ENCODE results near the gene ZFP2. TPM values are rescaled to one million over a fixed set of nuclear protein-coding genes. Genes with fewer than 3 reads are reported as not detected.
A peak's percentile ranks its signal among the peaks of the same experiment; 100 is the strongest.
"Not testable (repeated sequence)": the region's sequence is repeated elsewhere in the genome, so short reads cannot be mapped to it uniquely, and the experiment has no call there.

ZFP2 gene
- total RNA-seq, result 0.26 and 0.53 TPM in 2 replicates

DNA sequence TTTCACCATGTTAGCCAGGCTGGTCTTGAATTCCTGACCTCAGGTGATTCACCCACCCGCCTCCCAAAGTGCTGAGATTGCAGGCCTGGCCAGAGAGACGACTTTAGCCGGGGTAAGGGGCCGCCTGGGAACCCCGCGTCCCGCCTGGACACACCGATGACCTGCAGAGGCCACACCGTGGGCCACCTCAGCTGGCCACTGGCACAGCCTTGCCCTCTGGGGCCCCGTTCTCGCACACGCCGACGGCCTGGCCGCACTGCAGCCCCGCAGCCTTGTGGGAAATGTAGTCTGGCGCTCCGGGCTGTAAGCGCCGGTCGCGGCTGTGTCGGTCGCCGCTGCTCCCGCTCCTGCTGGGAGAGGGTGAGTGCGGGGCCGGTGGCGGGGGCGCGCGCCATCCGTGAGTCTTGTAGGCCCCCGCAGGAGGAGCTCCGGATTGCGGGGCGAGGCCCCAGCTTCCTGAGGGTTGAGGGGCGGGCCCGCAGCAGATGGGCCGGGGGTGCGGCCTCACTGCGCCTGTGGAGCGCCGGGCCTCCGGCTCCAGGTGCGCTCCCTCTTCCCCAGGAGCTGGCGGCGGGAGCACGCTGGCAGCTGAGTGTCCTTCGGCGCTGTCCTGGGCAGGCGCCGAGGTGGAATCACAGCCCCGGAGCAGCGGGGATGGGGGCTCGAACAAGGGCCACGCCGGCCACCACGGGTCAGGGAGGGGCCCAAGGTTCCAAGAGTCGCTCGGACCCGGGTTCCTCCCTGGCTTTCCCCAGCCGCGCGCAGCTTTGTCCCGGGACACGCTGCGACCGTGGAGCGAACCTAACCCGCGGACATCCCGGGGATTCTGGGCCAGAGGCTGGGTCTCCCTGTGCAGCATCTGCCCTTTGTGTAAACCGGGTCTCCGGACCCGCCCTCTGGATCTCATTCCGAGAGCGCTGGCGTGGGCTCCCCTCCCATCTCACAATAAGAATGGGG lies at the start of gene ZFP2:
Gene ZFP2, plus strand, starts transcription at position 299 of the 957 bp plus-strand sequence. CDS start 35,401 bp downstream, outside the sequence.
- peak; percentile 11 for DNase-seq (ENCODE audit: low read depth, low spot score)

DNA sequence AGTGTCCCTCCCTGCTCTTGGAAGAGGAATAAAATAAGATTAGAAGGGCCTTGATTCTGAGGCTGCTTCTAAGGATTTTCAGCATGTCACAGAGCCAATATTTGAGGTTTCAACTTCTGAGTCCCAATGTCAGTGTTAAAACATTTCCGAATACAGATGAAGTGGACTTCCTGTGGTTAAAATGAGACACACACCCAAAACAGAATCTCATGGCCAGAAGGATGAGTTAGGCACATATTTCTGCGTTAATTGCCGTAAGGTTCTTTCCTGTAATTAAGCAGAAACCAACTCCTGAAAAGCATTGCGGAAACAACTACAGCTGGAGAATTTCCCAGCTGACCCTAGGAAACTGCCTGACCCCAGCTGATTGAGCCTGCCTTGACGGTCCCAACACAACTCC lies 46.4 kb upstream of the ZFP2 start:
- DNase-seq (ENCODE audit: low read depth, low spot score), result no peak

DNA sequence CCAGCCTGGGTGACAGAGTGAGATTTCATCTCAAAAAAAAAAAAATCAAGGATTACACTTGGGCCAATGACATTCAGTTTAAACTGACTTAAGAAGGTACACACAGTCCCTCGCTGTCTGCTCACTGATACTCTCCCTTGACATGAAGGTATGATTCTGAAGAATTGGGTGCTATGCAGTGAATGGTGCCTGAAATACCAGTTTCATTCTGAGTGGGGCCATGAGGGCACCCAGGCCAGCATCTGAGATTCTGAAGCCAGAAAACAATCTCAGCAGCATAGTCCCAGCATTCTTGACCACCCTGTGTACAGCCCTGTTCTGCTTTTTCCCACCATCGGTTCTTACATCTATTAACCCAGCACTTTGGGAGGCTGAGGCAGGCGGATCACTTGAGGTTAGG lies 43.8 kb upstream of the ZFP2 start:
- no peak for DNase-seq (ENCODE audit: low read depth, low spot score)

DNA sequence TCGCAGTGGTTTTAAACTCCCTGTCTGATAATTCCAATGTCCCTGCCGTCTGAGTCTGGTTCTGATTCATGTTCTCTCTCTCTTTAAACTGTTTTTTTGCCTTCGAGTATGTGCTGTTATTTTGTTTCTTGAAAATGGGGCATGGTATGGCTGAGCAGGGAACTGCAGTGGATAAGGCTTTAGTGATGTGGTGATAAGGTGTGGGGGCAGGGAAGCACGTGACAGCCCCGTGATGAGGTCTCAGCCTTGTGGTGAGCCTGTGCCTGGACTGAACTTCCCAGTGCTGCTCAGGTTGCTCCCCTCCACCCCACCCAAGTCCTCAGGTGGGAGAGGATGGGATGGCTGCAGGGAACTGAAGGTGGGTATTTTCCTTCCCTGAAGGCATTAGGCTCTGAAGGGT lies 41.4 kb upstream of the ZFP2 start:
- no peak for DNase-seq (ENCODE audit: low read depth, low spot score)

DNA sequence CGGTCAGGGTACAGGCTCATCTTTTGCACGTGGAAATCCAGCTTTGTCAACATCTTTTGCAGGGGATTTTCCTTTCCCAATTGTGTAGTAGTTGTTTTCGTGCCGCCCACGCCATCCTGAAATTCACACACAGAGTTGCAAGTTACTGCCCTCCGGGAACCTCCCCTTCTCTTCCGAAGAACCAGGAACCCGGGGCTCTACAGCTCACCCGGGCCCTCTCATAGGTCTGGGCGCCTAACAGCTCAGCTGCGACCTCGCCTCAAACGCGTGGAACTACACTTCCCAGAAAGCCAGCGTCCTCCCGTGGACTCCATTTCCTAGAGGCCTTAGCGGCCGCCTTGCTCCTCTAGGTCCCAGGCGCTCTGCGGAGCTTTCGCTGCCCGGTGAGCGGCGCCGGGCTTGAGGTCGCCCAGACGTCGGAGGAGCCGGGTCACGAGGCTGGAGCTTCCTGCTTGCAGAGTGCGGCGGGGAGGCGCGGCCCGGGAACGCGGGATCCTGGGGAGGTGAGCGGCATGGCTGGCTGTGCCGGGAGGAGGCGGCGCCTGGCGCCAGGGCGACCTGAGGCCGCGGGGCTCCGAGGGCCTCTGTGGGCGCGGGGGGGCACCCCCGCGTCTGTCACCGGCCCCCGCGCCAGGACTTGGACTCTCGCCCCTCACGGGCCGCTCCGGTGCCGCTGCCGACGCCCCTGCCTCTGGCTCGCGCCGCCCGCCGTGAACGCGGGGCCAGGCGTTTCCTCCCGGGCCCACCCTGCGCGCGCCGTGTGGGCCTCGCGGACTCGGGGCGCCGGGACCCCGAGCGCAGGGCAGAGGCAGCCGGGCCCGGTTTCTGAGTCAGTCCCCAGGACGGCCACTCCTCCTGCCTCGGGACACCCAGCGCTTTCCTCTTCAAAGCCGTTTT lies 35.8 kb upstream of the ZFP2 start, which contains the start of gene ZNF354B:
Gene ZNF354B, plus strand, starts transcription at position 329 of the 897 bp plus-strand sequence. CDS start 1,095 bp downstream, outside the sequence.
- peak; percentile 92 for DNase-seq (ENCODE audit: low read depth, low spot score)

DNA sequence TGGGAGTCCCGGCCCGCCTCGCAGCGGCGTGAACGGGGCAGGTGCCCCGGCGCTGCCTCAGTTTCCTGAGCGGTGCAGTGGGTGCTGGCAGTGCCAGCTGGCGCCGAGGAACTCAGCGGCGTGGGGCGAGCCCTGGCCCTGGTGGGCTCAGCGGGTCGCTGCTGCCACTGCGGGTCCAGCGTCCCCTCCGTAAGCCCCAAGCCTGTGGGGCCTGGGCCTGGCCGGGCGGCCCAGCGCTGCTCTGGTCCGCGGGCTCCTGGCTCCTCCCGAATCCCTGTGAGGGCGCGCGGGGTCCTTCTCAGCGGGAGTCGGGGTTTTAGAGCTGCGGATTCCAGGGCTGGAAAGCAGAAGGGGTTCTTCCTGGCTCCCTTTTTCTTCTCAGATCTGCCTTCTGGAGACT lies 35.1 kb upstream of the ZFP2 start:
- not testable (repeated sequence) for DNase-seq (ENCODE audit: low read depth, low spot score)

DNA sequence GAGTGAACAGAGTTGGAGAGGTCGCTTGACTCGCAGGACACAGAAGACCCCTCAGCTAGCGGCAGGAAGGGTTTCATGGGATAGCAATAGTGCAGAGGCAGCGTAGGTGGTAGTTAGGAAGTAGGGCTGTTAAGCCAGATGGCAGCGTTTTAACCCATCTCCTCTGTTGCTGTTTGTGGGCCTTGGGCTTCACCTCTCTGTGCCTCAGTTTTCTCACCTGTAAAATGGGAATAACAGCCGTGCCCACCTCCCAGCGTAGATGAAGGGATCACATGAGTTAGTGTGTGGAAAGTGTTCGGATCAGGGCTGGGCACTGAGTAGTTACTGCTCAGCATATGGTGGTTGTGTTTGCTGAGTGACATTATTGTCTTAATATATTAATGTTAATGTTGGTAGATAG lies 34.1 kb upstream of the ZFP2 start:
- DNase-seq (ENCODE audit: low read depth, low spot score), result no peak

DNA sequence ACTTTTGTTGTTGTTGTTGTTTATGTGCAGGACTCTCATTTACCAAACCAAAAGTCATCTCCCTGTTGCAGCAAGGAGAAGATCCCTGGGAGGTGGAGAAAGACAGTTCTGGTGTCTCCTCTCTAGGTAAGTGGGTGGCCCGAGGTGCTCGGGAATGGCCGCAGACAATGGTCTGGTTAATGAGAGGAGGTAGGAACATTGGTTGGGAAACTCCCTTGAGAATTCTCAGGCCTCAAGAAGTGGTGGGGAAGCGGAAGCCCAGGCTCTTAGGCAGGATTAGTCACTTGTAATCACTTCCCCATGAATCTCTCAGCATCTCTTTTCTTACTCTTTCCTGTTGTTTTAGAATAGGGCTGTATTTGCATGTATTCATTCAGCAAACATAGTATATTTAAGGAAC lies 28.8 kb upstream of the ZFP2 start:
- no peak for DNase-seq (ENCODE audit: low read depth, low spot score)

DNA sequence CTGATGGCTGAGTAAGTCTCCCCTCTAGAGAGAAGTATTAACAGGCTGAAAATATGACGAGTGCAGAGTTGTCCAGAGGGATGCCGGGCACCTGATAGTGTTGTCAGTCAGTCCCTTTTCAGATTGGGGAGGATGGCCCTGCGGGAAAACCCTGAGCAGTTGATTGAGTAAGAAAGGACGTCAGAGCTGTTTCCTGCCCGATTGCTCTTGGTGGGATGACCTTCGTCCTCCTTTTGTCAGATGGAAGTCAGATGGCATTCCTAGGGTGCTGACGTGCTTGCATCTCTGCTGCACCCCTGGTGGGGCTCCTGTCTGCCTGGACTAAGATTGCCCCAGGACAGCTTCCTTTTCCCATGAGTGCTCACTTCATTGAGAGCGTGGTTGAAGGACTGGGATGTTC lies 26.1 kb upstream of the ZFP2 start:
- no peak for DNase-seq (ENCODE audit: low read depth, low spot score)

DNA sequence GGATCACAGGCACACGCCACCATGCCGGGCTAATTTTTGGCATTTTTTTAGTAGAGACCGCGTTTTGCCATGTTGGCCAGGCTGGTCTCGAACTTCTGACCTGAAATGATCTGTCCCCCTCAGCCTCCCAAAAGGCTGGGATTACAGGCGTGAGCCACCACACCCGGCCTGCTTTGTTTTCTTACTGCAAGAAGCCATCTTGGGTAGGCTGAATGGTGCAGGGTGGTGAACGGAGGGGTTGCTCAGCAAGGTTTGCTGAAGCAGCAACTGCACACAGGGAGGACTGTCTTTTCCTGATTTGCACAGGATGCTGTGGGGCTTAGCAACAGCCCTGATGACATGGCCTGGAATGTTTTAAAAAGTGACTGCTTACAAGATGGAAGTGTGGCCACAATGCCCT lies 25.3 kb upstream of the ZFP2 start:
- DNase-seq (ENCODE audit: low read depth, low spot score), result no peak

DNA sequence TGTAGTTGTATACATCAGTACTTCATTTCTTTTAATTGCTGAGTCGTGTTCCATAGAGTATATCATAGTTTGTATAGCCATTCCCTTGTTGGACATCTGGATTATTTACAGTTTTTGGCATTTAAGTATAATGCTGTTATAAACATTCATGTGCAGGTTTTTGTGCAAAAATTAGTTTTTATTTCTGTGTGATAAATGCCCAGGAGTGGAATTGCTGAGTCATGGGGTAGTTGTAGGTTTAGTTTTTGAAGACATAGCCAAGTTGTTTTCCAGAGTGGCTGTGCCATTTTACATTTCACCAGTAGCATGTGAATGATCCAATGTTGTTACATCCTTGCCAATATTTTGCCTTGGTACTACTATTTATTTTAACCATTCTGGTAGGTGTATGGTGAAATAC lies 23.4 kb upstream of the ZFP2 start:
- no peak for DNase-seq (ENCODE audit: low read depth, low spot score)

DNA sequence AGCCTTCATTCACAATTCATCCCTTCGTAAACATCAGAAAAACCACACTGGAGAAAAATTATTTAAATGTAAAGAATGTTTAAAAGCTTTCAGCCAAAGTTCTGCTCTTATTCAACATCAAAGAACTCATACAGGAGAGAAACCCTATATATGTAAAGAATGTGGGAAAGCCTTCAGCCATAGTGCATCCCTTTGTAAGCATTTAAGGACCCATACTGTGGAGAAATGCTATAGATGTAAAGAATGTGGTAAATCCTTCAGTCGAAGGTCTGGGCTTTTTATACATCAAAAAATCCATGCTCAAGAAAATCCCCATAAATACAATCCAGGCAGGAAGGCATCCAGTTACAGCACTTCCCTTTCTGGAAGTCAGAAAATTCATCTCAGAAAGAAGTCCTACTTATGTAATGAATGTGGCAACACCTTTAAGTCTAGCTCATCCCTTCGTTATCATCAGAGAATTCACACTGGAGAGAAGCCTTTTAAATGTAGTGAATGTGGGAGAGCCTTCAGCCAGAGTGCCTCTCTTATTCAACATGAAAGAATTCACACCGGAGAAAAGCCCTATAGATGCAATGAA lies 12.5 kb upstream of the ZFP2 start:
- DNase-seq (ENCODE audit: low read depth, low spot score), result not testable (repeated sequence)

DNA sequence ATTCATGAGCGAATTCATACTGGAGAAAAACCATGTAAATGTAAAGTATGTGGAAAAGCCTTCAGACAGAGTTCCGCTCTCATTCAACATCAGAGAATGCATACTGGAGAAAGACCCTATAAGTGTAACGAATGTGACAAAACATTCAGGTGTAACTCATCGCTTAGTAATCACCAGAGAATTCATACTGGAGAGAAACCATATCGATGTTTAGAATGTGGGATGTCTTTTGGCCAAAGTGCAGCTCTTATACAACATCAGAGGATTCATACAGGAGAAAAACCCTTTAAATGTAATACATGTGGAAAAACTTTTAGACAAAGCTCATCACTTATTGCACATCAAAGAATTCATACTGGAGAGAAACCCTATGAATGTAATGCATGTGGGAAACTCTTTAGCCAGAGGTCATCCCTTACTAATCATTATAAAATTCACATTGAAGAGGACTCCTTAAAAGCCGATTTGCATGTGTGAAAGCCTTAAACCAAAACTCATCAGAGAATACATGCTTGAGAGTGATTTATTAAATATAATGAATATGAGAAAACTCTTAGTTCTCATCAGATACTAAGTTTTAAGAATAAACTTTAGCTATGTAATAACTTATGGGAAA lies 11.8 kb upstream of the ZFP2 start:
- DNase-seq (ENCODE audit: low read depth, low spot score), result no peak

DNA sequence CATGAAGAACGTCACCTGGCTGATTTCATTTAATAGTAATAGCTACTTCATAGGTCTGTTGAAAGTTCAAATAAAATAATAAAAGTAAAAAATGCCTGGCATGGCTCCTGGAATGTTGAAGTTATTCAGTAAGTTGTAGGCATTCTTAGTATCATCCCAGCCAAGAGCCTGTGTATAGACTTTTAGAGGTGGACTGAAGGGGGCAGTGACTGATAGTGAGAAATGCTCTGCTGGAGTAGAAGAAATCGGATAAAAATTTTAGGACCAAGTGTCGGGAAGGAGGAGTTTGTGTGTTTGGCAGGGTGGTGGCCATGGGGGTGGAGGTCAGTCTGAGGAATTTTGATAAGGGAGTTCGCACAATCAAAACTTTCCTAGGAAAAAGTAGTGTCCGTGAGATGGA lies 3.6 kb downstream of the ZFP2 start:
- DNase-seq (ENCODE audit: low read depth, low spot score), result no peak

DNA sequence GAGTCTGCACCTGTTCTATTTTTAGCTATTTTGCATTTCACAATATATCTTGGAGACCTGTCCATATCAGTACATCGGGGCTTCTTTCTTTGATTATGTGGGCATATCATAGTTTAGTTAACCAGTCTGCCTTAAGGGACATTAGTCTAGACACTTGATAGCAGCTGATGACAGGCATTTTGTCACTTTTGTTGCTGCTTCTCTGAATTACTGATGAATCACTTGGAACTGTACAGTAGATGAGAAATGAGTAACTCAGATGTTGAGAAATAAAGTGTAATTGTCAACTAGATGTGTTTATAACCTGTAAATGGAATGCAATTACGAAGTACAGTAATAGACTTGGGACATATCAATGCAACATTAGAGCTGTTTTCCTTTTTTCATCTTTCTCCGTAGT lies 7.1 kb downstream of the ZFP2 start:
- no peak for DNase-seq (ENCODE audit: low read depth, low spot score)

DNA sequence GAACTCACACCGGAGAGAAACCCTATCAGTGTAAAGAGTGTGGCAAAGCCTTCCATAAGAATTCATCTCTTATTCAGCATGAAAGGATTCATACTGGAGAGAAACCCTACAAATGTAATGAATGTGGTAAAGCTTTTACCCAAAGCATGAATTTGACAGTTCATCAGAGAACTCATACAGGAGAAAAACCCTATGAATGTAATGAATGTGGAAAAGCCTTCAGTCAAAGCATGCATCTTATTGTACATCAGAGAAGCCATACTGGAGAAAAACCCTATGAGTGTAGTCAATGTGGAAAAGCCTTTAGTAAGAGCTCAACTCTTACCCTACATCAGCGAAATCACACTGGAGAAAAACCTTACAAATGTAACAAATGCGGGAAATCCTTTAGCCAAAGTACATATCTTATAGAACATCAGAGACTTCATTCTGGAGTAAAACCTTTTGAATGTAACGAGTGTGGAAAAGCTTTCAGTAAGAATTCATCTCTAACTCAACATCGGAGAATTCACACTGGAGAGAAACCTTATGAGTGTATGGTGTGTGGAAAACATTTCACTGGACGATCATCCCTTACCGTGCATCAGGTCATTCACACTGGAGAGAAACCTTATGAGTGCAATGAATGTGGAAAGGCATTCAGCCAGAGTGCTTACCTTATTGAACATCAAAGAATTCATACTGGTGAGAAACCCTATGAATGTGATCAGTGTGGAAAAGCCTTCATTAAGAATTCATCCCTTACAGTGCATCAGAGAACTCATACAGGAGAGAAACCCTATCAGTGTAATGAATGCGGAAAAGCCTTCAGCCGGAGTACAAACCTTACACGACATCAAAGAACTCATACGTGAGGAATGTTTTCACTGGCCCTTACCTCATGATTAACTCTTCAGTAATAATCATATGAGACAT lies 36.4 kb downstream of the ZFP2 start:
- no peak for DNase-seq (ENCODE audit: low read depth, low spot score)

DNA sequence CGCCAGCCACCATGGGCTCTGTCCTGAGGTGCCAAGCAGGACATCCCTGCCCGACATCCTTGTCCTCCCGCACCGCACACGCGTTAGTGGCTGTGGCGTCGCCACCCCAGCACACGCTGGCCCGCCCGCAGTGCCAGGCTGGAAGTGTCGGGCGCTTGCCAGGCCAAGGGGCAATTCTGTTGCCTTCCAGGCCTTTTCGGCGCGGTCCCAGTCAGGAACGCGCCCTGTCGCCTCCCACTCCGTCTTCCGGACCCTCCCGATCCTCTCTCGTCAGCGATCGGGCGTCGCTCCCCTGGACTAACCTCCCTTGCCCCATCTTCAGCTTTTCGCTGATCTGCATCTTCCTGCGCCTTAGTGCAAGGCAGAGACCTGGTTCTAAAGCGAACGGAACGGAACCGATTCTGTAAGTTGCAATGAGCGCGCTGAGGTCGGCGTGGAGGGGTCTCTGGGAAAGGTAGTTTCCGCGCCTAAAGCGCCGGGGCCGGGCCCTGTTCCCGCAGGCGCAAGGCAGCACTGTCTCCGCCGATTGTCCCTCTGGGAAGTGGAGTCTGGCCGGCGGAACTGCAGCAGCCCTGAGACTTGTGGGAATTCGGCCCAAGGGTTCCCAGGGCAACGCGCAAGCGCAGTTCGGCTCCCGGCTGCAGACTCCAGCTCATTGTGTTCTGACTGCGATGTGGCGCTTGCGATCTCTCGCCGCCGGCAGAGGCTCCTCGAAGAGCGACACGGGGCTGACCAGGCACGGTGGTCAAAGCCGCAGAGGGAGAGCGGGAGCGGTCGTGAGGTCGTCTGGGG lies 45.1 kb downstream of the ZFP2 start, which contains the start of gene ZNF454:
Gene ZNF454, plus strand, starts transcription at position 630 of the 792 bp plus-strand sequence. CDS start 1,594 bp downstream, outside the sequence.
- peak; percentile 5 for DNase-seq (ENCODE audit: low read depth, low spot score)

DNA sequence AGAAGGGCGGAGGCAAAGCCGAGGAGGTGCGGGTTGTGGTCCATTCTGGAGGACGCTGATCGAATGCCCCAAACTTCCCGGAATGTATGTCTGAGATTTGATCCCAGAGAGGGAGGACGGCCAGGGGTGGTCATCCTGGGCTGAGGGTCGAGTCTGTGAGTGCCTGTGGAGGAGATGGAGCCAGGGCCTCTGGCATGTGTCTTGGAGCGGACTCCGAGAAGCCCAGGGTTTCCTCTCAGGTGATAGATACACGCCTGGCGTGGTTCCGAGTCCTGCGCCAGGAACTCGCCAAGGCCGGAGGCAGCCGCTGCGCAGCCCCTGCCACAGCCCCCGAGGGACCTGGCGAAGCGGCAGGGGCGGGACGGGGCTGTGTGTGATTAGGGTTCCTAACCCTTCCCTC lies 45.6 kb downstream of the ZFP2 start:
- no peak for DNase-seq (ENCODE audit: low read depth, low spot score)

DNA sequence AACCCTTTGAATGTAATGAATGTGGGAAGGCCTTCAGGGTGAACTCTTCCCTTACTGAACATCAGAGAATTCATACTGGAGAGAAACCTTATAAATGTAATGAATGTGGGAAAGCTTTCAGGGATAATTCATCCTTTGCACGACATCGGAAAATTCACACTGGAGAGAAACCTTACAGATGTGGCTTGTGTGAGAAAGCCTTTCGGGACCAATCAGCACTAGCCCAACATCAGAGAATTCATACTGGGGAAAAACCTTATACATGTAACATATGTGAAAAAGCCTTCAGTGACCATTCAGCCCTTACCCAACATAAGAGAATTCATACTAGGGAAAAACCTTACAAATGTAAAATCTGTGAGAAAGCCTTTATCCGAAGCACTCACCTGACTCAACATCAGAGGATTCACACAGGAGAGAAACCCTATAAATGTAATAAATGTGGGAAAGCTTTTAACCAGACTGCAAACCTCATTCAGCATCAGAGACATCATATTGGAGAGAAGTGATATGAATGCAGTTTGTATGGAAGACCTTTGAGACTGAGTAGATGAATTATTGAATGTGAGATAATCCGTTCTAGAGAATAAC lies 69.8 kb downstream of the ZFP2 start:
- DNase-seq (ENCODE audit: low read depth, low spot score), result no peak

Data from pulmonary artery endothelial cell (primary cell).